Erythroblast (primary cell): ENCODE data around the gene P2RY12.
A peak's percentile ranks its signal among the peaks of the same experiment; 100 is the strongest.

Experiments used
- DNase-seq, 2 experiments: peaks; one replicate each; lab custom pipeline; 2025; lab: John Stamatoyannopoulos, UW
- GATA1 ChIP-seq: IDR thresholded peaks from 2 replicates; pipeline ENCODE4 v1.6.1; 2011; ENCODE audit warnings: low read depth, mild to moderate bottlenecking, control low read depth, low read length, moderate library complexity
- POLR2A ChIP-seq: IDR thresholded peaks from 2 replicates; pipeline ENCODE4 v1.6.1; 2011; ENCODE audit warnings: mild to moderate bottlenecking, low read length

Gene P2RY12

DNA sequence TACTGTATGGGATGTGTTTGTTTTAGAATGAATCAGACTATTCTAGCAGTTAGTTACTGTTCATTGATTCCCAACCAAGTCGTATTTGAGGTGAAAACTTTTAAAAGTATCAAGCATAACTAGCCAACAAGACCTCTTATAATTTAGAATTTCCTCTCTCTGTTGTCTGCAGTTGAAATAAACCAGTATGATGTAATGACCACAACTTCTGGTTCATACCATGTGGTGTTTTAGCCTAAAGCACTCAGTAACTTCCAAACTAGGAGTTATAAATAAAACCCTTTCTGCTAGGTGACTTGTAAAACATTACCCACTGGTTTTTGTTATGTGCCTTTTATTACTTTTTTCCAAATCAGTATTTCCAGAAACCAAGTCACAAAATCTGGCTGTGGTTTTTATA is 19.8 kb upstream of the P2RY12 start:
- DNase-seq = no peak
- TF ChIP-seq POLR2A (no peak), GATA1 (no peak)

DNA sequence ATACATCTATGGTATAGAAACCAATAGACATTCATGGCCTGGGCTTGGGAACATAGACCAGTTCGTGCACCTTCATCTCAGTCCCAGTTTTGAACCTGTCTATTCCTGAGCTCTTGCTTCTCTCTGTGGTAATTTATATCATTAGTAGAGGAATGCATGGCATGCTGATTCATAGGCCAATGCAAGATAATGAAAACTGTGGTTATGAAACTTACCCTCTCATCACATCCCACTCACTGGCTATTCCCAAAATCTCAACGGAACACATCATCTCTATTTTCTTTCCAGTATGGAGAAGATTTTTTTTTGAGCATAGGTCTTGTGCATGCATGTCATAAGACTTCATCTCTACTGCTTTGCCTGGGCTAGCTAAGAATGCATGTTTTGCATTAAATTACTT is 18.7 kb upstream of the P2RY12 start:
- no peak for DNase-seq
- TF ChIP-seq POLR2A = no peak
- TF ChIP-seq GATA1 = no peak

DNA sequence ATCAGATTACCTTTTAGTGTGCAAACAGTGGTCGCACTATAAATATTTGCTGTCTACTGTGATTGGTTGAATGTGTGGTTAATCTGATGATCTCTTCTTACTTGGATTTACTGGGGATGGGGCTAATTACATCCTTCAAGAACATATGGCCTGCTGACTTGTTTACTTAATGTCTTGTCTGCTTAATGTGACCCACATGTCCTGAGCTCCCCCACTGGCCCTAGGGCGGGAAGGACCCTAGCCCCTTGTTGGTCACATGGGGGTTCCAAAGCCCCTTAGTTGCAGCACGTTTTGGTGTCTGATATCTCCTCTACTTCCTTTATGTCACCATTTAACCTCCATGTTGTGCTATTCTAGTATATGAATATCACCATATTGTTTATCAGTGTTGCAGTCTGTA is 17.8 kb upstream of the P2RY12 start:
- DNase-seq = no peak
- no peak for TF ChIP-seq POLR2A
- TF ChIP-seq GATA1 = no peak

DNA sequence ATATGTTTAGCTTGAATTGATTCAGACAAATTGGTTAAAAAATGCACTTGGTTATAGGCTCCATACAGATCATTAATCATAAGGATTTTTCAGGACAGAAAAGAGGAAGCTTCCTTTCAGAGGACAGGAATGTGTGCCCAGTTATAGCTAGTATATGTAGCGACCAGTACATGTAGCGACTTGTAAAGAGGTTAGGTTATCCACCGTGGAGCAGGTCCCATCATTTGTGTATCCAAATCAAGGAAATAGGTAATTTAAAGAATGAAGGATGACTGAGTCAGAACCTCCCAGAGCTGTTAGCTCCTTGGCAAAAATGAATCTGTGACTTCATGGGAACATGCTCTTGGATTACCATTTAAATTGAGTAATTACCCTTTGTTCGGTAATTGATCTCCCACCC is 15.8 kb upstream of the P2RY12 start:
- DNase-seq = no peak
- TF ChIP-seq GATA1 (no peak), POLR2A (no peak)

DNA sequence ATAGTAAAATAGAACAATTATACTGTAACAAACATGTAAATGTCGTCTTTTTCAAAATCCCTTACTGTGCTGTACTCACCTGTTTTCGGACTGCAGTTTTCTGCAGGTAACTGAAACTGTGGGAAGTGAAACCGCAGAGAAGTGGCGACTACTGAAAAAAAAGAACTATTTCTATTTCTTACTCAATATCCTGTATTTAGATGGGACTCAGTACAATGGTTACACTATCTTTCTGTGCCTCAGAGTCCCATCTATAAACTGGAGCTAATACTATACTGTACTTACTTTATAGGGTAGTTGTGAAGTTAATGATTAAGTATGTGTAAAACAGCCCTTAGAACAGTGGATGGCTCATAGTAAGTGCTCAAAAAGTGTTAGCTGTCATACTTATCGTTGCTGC is 14.3 kb upstream of the P2RY12 start:
- TF ChIP-seq GATA1 (no peak), POLR2A (no peak)
- no peak for DNase-seq

DNA sequence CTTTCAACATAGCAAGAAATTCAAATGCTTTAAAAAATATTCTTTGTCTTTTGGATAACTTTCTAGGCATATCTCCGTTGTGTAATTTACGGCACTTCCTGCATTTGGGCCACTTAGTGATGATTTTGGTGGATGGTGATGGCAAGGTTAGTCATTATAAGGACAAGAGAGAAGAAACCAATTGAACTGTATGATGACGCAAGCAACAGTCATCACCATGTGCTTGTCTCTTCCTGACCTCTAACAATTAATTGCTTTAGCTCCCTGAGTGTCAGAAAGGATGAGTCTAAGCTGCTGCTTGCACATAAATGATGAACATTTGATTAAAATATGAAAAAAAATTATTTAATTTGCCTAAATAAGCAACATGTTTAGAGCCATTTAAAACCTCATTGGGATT is 11.3 kb upstream of the P2RY12 start:
- no peak for DNase-seq
- no peak for TF ChIP-seq POLR2A
- TF ChIP-seq GATA1 = no peak

DNA sequence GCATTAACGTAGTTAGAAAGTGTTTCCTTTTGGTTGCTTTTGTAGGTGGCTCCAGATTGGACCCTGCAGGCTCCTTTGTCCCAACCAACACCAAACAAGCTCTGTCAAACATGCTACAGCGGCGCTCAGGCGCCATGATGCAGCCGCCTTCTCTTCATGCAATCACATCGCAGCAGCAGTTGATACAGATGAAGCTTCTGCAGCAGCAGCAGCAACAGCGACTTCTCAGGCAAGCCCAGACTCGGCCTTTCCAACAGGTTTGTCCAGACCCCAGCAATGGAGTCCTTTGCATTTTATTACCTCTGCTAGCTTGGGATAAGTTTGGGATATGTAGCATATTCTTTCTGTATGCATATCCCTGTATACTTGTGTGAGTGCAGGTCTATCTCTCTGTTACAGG is 10.1 kb upstream of the P2RY12 start:
- DNase-seq = no peak
- TF ChIP-seq POLR2A = no peak
- TF ChIP-seq GATA1 = no peak

DNA sequence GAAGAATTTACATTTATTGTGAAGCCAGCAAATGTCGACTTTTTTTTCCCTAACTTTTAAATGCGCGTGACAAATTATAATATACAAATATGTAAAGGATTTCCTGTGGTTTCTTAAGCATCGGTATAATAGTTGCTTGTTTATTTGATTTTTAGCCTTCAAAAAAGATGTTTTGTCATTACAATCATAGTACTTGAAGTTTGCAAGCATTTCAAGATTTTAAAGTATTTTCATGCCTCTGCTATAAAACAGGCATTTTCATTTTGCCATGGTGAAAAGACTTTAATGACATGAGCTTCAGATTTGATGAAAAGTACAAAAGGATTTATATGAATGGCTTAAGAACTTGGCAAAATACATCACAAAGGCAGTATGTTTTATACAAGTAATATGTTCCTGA is 9.4 kb upstream of the P2RY12 start:
- no peak for TF ChIP-seq GATA1
- no peak for TF ChIP-seq POLR2A
- DNase-seq = no peak

DNA sequence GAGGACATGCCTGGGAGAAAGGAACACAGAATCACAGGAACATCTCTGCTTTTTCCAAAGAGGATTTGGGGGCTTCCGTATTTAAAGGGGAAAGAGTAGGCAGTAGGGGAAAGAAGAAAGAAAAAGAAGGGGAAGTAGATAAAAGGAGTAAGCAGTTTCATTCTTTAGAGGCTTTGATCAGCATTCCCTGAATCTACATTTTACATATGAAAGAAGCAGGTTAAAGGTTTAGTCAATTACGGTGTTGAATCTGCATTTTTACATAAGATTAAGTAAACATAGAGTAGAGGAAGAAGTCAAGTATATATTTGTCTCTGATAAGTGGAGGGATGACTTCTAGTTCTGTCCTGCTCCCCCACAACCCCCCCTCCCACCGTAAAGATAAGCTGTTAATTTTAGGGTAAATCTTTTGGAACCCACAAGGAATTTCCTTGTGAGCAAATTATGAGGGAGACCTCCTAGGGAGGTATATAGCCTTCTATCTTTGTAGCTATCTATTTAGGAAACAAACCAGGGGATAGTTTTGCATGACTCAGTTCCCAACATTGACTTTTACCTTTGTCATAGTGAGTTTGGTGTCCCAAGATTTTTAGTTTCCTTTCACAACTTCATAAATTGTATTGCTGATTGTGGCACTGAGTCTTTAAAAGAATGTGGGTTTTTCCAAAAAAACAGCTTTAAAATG is 8.7 kb upstream of the P2RY12 start:
- no peak for DNase-seq
- TF ChIP-seq POLR2A = no peak
- TF ChIP-seq GATA1 = no peak

DNA sequence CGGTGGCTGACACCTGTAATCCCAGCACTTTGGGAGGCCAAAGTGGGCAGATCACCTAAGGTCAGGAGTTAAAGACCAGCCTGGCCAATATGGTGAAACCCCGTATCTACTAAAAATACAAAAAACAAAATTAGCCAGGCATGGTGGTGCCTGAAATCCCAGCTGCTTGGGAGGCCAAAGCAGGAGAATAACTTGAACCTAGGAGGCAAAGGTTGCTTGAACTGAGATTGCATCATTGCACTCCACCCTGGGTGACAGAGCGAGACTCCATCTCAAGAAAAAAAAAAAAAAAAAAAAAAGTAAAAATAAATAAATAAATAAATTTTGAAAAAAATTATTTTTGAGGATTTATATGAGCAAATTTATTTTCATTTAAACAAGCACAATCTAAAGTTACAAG is 7.6 kb upstream of the P2RY12 start:
- peak in 1 of 2 experiments; percentile 18 for DNase-seq

DNA sequence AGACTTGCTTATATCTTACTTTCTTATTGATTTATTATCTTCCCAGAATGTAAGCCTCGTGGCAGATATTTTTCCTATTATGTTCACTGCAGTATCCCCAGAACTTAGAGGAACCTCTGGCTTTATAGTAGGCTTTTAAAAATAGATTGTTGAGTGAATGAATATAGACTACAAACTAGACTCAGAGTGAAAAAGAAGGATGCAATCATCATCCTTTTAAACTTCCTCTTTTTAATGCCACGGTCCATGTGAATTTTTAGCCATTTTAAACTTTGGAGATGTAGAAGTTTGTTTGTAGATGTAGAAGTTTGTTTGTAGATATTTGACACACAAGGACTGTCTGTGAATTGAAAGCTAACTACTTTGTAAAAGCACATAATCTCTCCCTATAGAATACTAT is 7.2 kb upstream of the P2RY12 start:
- TF ChIP-seq POLR2A (no peak), GATA1 (no peak)
- no peak for DNase-seq

DNA sequence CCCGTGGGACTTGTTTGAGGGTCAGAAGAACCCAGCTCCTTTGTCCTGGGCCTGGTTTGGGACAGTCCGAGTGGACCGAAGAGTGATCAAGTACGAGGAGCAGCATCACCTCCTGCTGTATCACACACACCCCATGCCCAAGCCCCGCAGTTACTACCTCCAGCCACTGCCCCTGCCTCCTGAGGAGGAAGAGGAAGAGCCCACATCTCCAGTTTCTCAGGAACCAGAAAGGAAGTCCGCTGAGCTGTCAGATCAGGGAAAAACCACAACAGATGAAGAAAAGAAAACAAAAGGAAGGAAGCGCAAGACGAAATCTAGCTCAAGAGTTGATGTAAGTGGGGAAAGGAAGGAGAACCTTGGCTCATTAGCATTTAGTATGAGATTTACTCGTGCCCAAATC is 3.3 kb upstream of the P2RY12 start:
- TF ChIP-seq POLR2A = no peak
- TF ChIP-seq GATA1 = no peak
- no peak for DNase-seq

DNA sequence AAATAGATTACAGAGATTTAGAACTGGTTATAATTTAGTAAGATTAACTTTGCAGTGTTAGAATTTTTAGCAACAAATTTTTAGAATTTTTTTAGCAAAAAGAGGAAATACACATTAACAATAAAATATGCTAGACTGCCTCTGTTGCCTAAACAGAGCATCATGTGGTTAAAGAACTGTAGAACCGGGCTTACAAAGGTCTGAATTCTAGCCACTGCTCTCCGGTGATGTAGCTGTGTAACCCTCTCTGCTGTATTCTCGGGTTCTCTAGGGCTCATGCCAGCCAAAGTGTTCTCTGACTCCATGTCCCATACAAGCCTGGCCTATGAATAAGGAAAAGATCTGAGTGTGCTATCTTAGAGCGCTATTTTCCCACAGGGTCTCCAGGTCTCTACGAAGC is 2.9 kb upstream of the P2RY12 start:
- DNase-seq = no peak
- TF ChIP-seq GATA1 = no peak
- TF ChIP-seq POLR2A = no peak

DNA sequence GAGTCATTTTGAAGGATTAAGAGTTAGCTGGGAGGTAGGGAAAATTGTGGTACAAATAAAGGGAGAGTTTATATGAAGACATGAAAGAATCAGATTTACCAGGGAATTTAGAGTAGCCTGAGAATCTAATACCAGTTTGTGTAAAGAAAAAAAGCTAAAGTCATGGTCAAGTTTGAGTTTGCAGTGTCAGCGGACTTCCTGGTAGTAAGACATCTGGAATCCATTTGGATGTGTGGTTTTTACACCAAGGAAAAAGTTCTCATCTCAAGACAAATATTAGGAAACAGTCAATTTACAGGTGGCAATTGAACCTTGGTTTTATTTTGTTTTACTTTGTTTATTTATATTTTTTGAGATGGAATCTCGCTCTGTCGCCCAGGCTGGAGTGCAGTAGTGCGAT is 1.5 kb upstream of the P2RY12 start:
- no peak for TF ChIP-seq POLR2A
- no peak for TF ChIP-seq GATA1

DNA sequence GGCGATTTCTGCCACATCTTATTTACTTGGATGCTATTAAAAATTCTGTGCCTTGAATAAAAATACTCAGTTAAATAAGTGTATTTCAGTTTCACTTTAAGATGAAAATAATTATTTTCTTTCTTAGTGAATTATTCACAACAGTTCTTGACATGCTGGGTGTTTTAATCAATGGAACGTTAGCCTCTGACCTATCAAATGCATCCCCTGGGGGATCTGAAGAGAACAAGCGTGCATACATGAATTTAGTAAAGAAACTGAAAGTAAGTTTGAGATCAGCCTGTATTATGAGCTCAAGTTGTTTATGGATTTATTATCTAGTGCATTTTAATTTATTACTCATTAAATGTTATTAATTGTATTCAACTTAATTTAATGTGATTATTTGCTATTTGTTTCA is 597 bp downstream of the P2RY12 start:
- TF ChIP-seq POLR2A = no peak
- TF ChIP-seq GATA1 = no peak

More for the DNA sequence above, 1.5 kb upstream of the P2RY12 start:
- DNase-seq = no peak

More for the DNA sequence above, 597 bp downstream of the P2RY12 start:
- DNase-seq = no peak
